ENCODE results near the gene COL6A5. TPM values are rescaled to one million over a fixed set of nuclear protein-coding genes. Genes with fewer than 3 reads are reported as not detected.
A peak's percentile ranks its signal among the peaks of the same experiment; 100 is the strongest.

Gene COL6A5
- total and polyA plus RNA-seq, 9 of the 15 experiments (the other 6 are each of a cell fraction or from before 2014, with no cell fraction given), result 1.5 to 9.7 (median 5.6) TPM

GRCh38 chr3:130377960-130378676 lies 32.6 kb downstream of the COL6A5 start (continued):
- TF ChIP-seq MNT (conservative IDR thresholded peaks at IDR 0.05) (no peak), TCFL5 (CRISPR knock-in tag; conservative IDR thresholded peaks at IDR 0.05) (no peak), TAF9B (IDR thresholded peaks at IDR 0.05; ENCODE audit: partially characterized antibody) (peak; percentile 17), HES1 (IDR thresholded peaks at IDR 0.05; ENCODE audit: low read depth) (no peak), ZNF584 (CRISPR knock-in tag; IDR thresholded peaks at IDR 0.05; ENCODE audit: low read depth) (no peak), GATA2 (CRISPR knock-in tag; IDR thresholded peaks at IDR 0.05) (0 out of 2 replicates have a peak, but pooled peaks have one; percentile 59), STAG1 (CRISPR knock-in tag; IDR thresholded peaks at IDR 0.05; ENCODE audit: borderline replicate concordance) (no peak), DACH1 (IDR thresholded peaks at IDR 0.05; ENCODE audit: partially characterized antibody) (peak; percentile 46), CBX2 (IDR thresholded peaks at IDR 0.05; ENCODE audit: insufficient read depth, low read length, poor library complexity, severe bottlenecking) (no peak), SMARCA5 (IDR thresholded peaks at IDR 0.05) (no peak), ETV1 (tag; conservative IDR thresholded peaks at IDR 0.05; ENCODE audit: low read depth) (no peak), TRIM25 (IDR thresholded peaks at IDR 0.05; ENCODE audit: borderline replicate concordance) (0 out of 2 replicates have a peak, but pooled peaks have one; percentile 45), KLF6 (CRISPR knock-in tag; IDR thresholded peaks at IDR 0.05; ENCODE audit: borderline replicate concordance) (no peak), FOXJ3 (CRISPR knock-in tag; IDR thresholded peaks at IDR 0.05) (no peak), C11orf30 (IDR thresholded peaks at IDR 0.05; ENCODE audit: low read depth) (no peak), ZBTB9 (CRISPR knock-in tag; IDR thresholded peaks at IDR 0.05) (no peak), SMAD3 (CRISPR knock-in tag; conservative IDR thresholded peaks at IDR 0.05) (no peak)

All from K562 (cell line).